ENCODE data around the gene MROH7.

DNA sequence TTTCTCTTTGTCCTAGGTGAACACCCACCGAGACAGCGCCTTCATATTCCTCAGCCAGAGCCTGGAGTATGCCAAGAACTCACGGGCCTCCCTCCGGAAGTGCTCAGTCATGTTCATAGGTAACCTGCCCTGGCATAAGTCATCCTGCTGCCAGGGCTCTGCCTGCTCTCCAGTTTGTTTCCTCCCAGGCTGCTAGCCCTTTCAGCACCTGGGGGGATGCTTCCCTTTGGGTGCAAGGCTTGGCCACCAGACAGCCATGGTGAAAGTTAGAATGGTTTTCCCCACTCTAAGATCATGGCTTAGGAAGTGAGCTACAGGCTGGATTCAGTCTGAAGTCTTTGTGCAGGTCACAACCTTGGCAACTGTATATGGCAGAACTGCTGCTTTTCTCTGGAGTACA is 64.8 kb downstream of the MROH7 start:
- TF ChIP-seq HES1 (IDR thresholded peaks at IDR 0.05; ENCODE audit: low read depth) (no peak), NFIC (IDR thresholded peaks at IDR 0.05) (no peak), ZNF124 (CRISPR knock-in tag; IDR thresholded peaks at IDR 0.05) (no peak), POLR2AphosphoS5 (IDR thresholded peaks at IDR 0.05; ENCODE audit: control insufficient read depth, insufficient read depth, low read depth, low read length) (no peak), MEF2A (IDR thresholded peaks at IDR 0.05; ENCODE audit: control insufficient read depth, low read depth, low read length) (no peak), ZNF717 (CRISPR knock-in tag; IDR thresholded peaks at IDR 0.05) (no peak), JUNB (CRISPR knock-in tag; conservative IDR thresholded peaks at IDR 0.05) (no peak), CHD1 (IDR thresholded peaks at IDR 0.05; ENCODE audit: low read length) (no peak), TCF7L2 (IDR thresholded peaks at IDR 0.05; ENCODE audit: low read depth, low read length) (no peak), ZNF384 (IDR thresholded peaks at IDR 0.05; ENCODE audit: low read depth, low read length) (no peak)
